Measurements from ENCODE around the gene NEK1.

Gene NEK1

DNA sequence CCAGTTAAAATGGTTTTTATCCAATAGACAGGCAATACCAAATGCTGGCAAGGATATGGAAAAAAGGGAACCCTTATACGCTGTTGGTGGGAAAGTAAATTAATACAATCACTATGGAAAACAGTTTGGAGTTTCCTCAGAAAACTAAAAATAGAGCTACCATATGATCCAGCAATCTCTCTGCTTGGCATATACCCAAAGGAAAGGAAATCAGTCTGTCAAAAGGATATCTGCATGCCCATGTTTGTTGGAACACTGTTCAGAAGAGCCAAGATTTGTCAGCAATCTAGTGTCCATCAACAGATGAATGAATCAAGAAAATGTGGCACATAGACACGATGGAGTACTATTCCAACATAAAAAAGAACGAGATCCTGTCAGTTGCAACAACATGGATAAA is 250.6 kb downstream of the NEK1 start:
- no peak for DNase-seq

GRCh38 chr4:169359961-169360360 is 252.4 kb downstream of the NEK1 start:
- no peak for DNase-seq

- no peak for DNase-seq
These were observed 260.0 kb downstream of the NEK1 start for GRCh38 chr4:169352360-169352759.

- no peak for DNase-seq
These were observed 260.5 kb downstream of the NEK1 start for GRCh38 chr4:169351872-169352271.

DNA sequence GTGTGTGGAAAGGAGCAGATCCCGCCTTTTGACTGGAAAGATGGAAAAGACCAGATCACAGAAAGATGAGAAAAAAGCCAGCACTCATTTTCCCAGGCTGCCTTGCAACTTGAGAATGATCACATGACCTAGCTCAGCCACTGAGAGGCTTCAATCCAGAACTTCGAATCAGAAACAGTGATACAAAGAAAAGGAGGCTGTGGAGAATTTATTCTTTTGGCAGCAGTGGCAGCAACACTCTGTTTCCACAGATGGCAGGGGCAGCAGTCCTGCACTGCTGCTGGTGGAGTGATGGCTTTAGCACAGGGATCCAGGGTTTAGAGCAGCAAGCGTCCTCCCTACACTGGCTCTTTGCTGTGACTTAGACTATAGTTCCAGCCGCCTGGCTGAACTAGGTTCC is 263.8 kb downstream of the NEK1 start:
- DNase-seq = no peak

GRCh38 chr4:169346840-169347239 is 265.5 kb downstream of the NEK1 start:
- no peak for DNase-seq

DNA sequence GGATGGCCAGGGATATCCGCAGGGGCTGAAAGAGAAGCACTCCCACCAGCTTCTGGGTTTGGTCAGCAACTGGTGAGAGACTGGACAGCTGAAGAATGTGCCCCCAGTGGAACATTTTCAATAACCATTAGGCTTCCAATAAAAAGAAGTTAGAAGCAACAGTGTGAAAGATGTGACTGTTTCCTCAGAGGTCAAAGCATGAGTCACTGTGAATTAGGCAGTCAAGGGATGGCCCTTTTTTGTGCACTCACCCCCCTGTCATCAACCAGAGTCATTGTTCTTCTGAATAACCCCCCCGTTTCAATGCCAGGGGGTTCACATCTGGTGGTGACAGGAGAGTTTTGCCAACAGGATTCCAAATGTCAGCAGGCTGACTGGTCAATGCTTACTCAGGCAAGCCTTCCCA is 267.1 kb downstream of the NEK1 start:
- DNase-seq = no peak

Measured in OCI-M1 (cell line).